Keratinocyte (primary cell): ENCODE measurements around the gene VPS11. TPM values are rescaled to one million over a fixed set of nuclear protein-coding genes. Genes with fewer than 3 reads are reported as not detected.

Experiments used
- DNase-seq: peaks from one replicate; pipeline ENCODE4 v3.0.0-alpha.2; 2011; ENCODE audit warnings: low read depth, missing footprints, low spot score
- FAIRE-seq: peaks from 2 replicates; lab custom pipeline; 2011; peaks lifted over from hg19 to GRCh38; lab: Jason Lieb, UNC
- H2AFZ ChIP-seq: 2 replicates; pipeline ENCODE4 v1.6.0; 2012; ENCODE audit warnings: low read length, control low read depth, inconsistent platforms; ENCODE audit not compliant: control insufficient read depth
- H3K27ac ChIP-seq: 2 replicates; pipeline ENCODE4 v1.5.1; 2011; ENCODE audit warnings: low read length; ENCODE audit not compliant: control insufficient read depth, insufficient read depth
- H3K27me3 ChIP-seq: 3 replicates; pipeline ENCODE4 v1.6.0; 2011; ENCODE audit warnings: low read length; ENCODE audit not compliant: control insufficient read depth, insufficient read depth; ENCODE audit errors: extremely low read depth
- H3K36me3 ChIP-seq, 2 experiments: 2 replicates in 1 of 2; 3 replicates in 1 of 2; pipeline ENCODE4 v1.5.1; 2011; ENCODE audit warnings: low read length in 2 of 2, mild to moderate bottlenecking in 1 of 2; ENCODE audit not compliant: control insufficient read depth in 2 of 2, insufficient read depth in 2 of 2; ENCODE audit errors: extremely low read depth in 1 of 2
- H3K4me1 ChIP-seq: 3 replicates; pipeline ENCODE4 v1.5.1; 2011; ENCODE audit warnings: low read length; ENCODE audit not compliant: control insufficient read depth, insufficient read depth; ENCODE audit errors: extremely low read depth
- H3K4me2 ChIP-seq: 3 replicates; pipeline ENCODE4 v1.6.0; 2011; ENCODE audit warnings: low read depth, low read length; ENCODE audit not compliant: control insufficient read depth, insufficient read depth; ENCODE audit errors: extremely low read depth
- H3K4me3 ChIP-seq, 3 experiments: fragments of 200-600 bp in 1 of 3; sonication (generic) in 1 of 3; 2 replicates in 2 of 3; 3 replicates in 1 of 3; pipeline ENCODE4 v1.5.1; 2011 to 2016; ENCODE audit warnings: low read length in 3 of 3, mild to moderate bottlenecking in 3 of 3, control low read depth in 2 of 3, inconsistent platforms in 1 of 3, low read depth in 1 of 3, mixed read lengths in 1 of 3, mixed run types in 1 of 3, moderate library complexity in 1 of 3; ENCODE audit not compliant: control insufficient read depth in 2 of 3, insufficient read depth in 2 of 3; ENCODE audit errors: extremely low read depth in 1 of 3
- H3K79me2 ChIP-seq: 2 replicates; pipeline ENCODE4 v1.6.0; 2012; ENCODE audit warnings: low read length; ENCODE audit not compliant: control insufficient read depth, insufficient read depth
- H3K9ac ChIP-seq: 3 replicates; pipeline ENCODE4 v1.6.0; 2011; ENCODE audit warnings: low read length; ENCODE audit not compliant: control insufficient read depth, insufficient read depth; ENCODE audit errors: extremely low read depth
- H3K9me1 ChIP-seq: 3 replicates; pipeline ENCODE4 v1.6.0; 2011; ENCODE audit warnings: low read length; ENCODE audit not compliant: control insufficient read depth, insufficient read depth; ENCODE audit errors: extremely low read depth
- H3K9me3 ChIP-seq: 2 replicates; pipeline ENCODE4 v1.5.1; 2012; ENCODE audit warnings: low read depth, low read length; ENCODE audit not compliant: control insufficient read depth
- H4K20me1 ChIP-seq: 3 replicates; pipeline ENCODE4 v1.6.0; 2011; ENCODE audit warnings: low read length; ENCODE audit not compliant: control insufficient read depth, insufficient read depth; ENCODE audit errors: extremely low read depth
- EZH2 ChIP-seq: IDR thresholded peaks from one replicate; pipeline ENCODE4 v1.6.1; 2012; ENCODE audit warnings: inconsistent platforms, mild to moderate bottlenecking, low read length, moderate library complexity
- dilution Hi-C: fragments of 300-500 bp; cut with MboI; formaldehyde crosslinking; loops from one replicate; pipeline ENCODE4 v1.7.0; 2020; ENCODE audit warnings: low sequenced_read_pairs; ENCODE audit not compliant: extremely low pct_ligation_motif_present
- polyA plus RNA-seq, 5 experiments: library from polyadenylated mRNA; depleted of rRNA in 3 of 5; stranded (reverse) in 3 of 5; stranded (forward) in 1 of 5; unstranded in 1 of 5; fragments of >200 nt; gene quantifications; 1 replicate in 1 of 5; 2 replicates in 3 of 5; 3 replicates in 1 of 5; pipeline versions ENCODE4 v1.2.1 to v1.2.3, GENCODE V29; 2011 to 2012; ENCODE audit warnings: missing spikeins in 2 of 5, low read depth in 1 of 5, low replicate concordance in 1 of 5
- TF ChIP-seq, protein P1 (sequence below), 3 experiments: IDR thresholded peaks in 1 of 3; conservative IDR thresholded peaks in 1 of 3; optimal IDR thresholded peaks in 1 of 3; 2 replicates in 2 of 3; 3 replicates in 1 of 3; pipeline versions ENCODE3 to v1.5.1; 2011; ENCODE audit warnings: low read length in 3 of 3, mild to moderate bottlenecking in 3 of 3, moderate library complexity in 2 of 3, control low read depth in 1 of 3, inconsistent platforms in 1 of 3; ENCODE audit not compliant: insufficient read depth in 2 of 3; ENCODE audit errors: extremely low read depth in 1 of 3

Gene VPS11
- polyA plus RNA-seq, 1 donor (not counting 4 experiments of a cell fraction or from before 2014, with no cell fraction given) = 12.1 TPM

GRCh38 chr11:119061256-119061655, 6.4 kb upstream of the VPS11 start:
- FAIRE-seq = no peak
- Histone ChIP-seq H3K27me3 (no peaks in the 10 kb centered on the region), H3K9me3 (no peaks in the 10 kb centered on the region), H3K27ac (no peak overlapping the region), H3K36me3 (no peaks in the 10 kb centered on the region), H3K4me3 (no peak overlapping the region), H4K20me1 (no peaks in the 10 kb centered on the region), H3K4me1 (peaks cover 6% of the 10 kb centered on the region), H3K79me2 (peaks cover 10% of the 10 kb centered on the region), H3K9me1 (no peaks in the 10 kb centered on the region), H2AFZ (no peak overlapping the region), H3K9ac (no peak overlapping the region), H3K4me2 (no peak overlapping the region)
- TF ChIP-seq, protein P1, sequence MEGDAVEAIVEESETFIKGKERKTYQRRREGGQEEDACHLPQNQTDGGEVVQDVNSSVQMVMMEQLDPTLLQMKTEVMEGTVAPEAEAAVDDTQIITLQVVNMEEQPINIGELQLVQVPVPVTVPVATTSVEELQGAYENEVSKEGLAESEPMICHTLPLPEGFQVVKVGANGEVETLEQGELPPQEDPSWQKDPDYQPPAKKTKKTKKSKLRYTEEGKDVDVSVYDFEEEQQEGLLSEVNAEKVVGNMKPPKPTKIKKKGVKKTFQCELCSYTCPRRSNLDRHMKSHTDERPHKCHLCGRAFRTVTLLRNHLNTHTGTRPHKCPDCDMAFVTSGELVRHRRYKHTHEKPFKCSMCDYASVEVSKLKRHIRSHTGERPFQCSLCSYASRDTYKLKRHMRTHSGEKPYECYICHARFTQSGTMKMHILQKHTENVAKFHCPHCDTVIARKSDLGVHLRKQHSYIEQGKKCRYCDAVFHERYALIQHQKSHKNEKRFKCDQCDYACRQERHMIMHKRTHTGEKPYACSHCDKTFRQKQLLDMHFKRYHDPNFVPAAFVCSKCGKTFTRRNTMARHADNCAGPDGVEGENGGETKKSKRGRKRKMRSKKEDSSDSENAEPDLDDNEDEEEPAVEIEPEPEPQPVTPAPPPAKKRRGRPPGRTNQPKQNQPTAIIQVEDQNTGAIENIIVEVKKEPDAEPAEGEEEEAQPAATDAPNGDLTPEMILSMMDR (optimal IDR thresholded peaks at IDR 0.05 in 1 of 3, IDR thresholded peaks at IDR 0.05 in 1 of 3, conservative IDR thresholded peaks at IDR 0.05 in 1 of 3; ENCODE audit: extremely low read depth in 1 of 3, insufficient read depth in 2 of 3, low read length in 3 of 3) = no peak
- TF ChIP-seq EZH2 = no peak
- DNase-seq = no peak
- dilution Hi-C loops = no loop called here

DNA sequence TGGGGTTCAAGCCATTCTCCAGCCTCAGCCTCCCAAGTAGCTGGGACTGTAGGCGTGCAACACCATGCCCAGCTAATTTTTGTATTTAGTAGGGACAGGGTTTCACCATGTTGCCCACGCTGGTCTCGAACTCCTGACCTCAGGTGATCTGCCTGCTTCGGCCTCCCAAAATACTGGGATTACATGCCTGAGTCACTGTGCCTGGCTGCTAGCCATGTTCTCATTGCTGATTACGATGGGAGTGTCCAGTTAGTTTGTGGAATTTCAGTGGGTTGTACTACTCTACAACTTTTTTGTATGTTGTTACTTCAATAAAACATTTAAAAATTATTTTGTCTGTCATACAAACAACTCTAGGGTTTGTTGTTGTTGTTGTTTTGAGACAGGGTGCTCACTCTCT, 4.8 kb upstream of the VPS11 start:
- TF ChIP-seq, protein P1 (optimal IDR thresholded peaks at IDR 0.05 in 1 of 3, IDR thresholded peaks at IDR 0.05 in 1 of 3, conservative IDR thresholded peaks at IDR 0.05 in 1 of 3; ENCODE audit: extremely low read depth in 1 of 3, insufficient read depth in 2 of 3, low read length in 3 of 3) = no peak
- TF ChIP-seq EZH2 = no peak
- H3K27me3 ChIP-seq = no peaks in the 10 kb centered on the region
- no peaks in the 10 kb centered on the region for H4K20me1 ChIP-seq
- no peak overlapping the region for H2AFZ ChIP-seq
- H3K4me3 ChIP-seq = no peak overlapping the region
- dilution Hi-C loops = no loop called here
- peaks cover 9% of the 10 kb centered on the region for H3K4me1 ChIP-seq
- H3K36me3 ChIP-seq = no peaks in the 10 kb centered on the region
- no peaks in the 10 kb centered on the region for H3K9me1 ChIP-seq
- no peak overlapping the region for H3K4me2 ChIP-seq
- no peaks in the 10 kb centered on the region for H3K9me3 ChIP-seq
- DNase-seq (no peak), FAIRE-seq (no peak)
- H3K79me2 ChIP-seq = peaks cover 9% of the 10 kb centered on the region
- H3K27ac ChIP-seq = no peak overlapping the region
- H3K9ac ChIP-seq = no peak overlapping the region
